H1 (cell line): ENCODE results near the gene PRKCA. TPM values are rescaled to one million over a fixed set of nuclear protein-coding genes. Genes with fewer than 3 reads are reported as not detected.

Experiments used
- CTCF ChIA-PET: fragments of 300-600 bp; sonication (Branson Sonifier 250); formaldehyde crosslinking; loops from one replicate; lab custom pipeline; 2021; ENCODE audit not compliant: partially characterized antibody; lab: Charles Lee
- POLR2A ChIA-PET: fragments of 300-600 bp; sonication (Branson Sonifier 250); formaldehyde crosslinking; loops from one replicate; lab custom pipeline; 2021; ENCODE audit warnings: inconsistent platforms; ENCODE audit not compliant: partially characterized antibody; lab: Charles Lee
- DNase-seq, 2 experiments: peaks; one replicate each; pipeline versions ENCODE4 v3.0.0 to v3.0.0-alpha.2; 2010 to 2022; ENCODE audit warnings: low spot score in 2 of 2, low read depth in 1 of 2, mixed read lengths in 1 of 2
- FAIRE-seq: peaks from 2 replicates; lab custom pipeline; 2011; peaks lifted over from hg19 to GRCh38; lab: Jason Lieb, UNC
- H2AFZ ChIP-seq: 2 replicates; pipeline ENCODE4 v1.8.1; 2012; ENCODE audit warnings: low read length, inconsistent platforms
- H2AK5ac ChIP-seq: 2 replicates; pipeline ENCODE4 v1.6.1; 2013; ENCODE audit warnings: low read depth, low read length
- H2BK120ac ChIP-seq: replicated peaks from 2 replicates; pipeline ENCODE3; 2013; ENCODE audit warnings: low read depth, low read length, inconsistent platforms
- H2BK12ac ChIP-seq: 2 replicates; pipeline ENCODE4 v1.6.1; 2013; ENCODE audit warnings: low read depth, low read length
- H2BK15ac ChIP-seq: 2 replicates; pipeline ENCODE4 v1.6.1; 2013; ENCODE audit warnings: low read length
- H2BK20ac ChIP-seq: 2 replicates; pipeline ENCODE4 v1.6.1; 2013; ENCODE audit warnings: low read length
- H2BK5ac ChIP-seq: 2 replicates; pipeline ENCODE4 v1.6.1; 2013; ENCODE audit warnings: low read depth, low read length
- H3K14ac ChIP-seq: 2 replicates; pipeline ENCODE4 v1.6.1; 2013; ENCODE audit warnings: inconsistent platforms; ENCODE audit not compliant: insufficient read length
- H3K18ac ChIP-seq: 2 replicates; pipeline ENCODE4 v1.6.1; 2013; ENCODE audit warnings: low read length; ENCODE audit errors: extremely low read depth
- H3K23ac ChIP-seq: 2 replicates; pipeline ENCODE4 v1.6.1; 2013; ENCODE audit warnings: inconsistent platforms; ENCODE audit not compliant: insufficient read length
- H3K23me2 ChIP-seq: 2 replicates; pipeline ENCODE4 v1.6.1; 2013; ENCODE audit warnings: low read depth, low read length
- H3K27ac ChIP-seq: 2 replicates; pipeline ENCODE4 v1.6.1; 2011; ENCODE audit warnings: low read depth, low read length, inconsistent platforms
- H3K27me3 ChIP-seq, 4 experiments: replicated peaks in 1 of 4; 1 replicate in 1 of 4; 2 replicates in 3 of 4; pipeline versions ENCODE4 v1.6.1 to v1.8.1; 2011 to 2013; ENCODE audit warnings: low read length in 3 of 4, mild to moderate bottlenecking in 3 of 4, inconsistent platforms in 2 of 4, mixed read lengths in 2 of 4, moderate library complexity in 1 of 4; ENCODE audit not compliant: control insufficient read depth in 3 of 4, insufficient read depth in 3 of 4; ENCODE audit errors: extremely low read depth in 1 of 4
- H3K36me3 ChIP-seq, 4 experiments: 2 replicates each; pipeline versions ENCODE4 v1.6.1 to v1.8.1; 2011 to 2013; ENCODE audit warnings: mild to moderate bottlenecking in 4 of 4, low read length in 3 of 4, moderate library complexity in 2 of 4, control low read depth in 1 of 4, inconsistent platforms in 1 of 4; ENCODE audit not compliant: insufficient read depth in 4 of 4, control insufficient read depth in 2 of 4
- H3K4ac ChIP-seq: replicated peaks from 2 replicates; pipeline ENCODE3; 2013; ENCODE audit warnings: low read length, low read depth, mixed read lengths, inconsistent platforms; ENCODE audit not compliant: insufficient read length
- H3K4me1 ChIP-seq, 4 experiments: replicated peaks in 1 of 4; 1 replicate in 1 of 4; 2 replicates in 3 of 4; pipeline versions ENCODE4 v1.6.1 to v1.8.1; 2011 to 2013; ENCODE audit warnings: low read length in 3 of 4, inconsistent platforms in 2 of 4, mixed read lengths in 1 of 4; ENCODE audit not compliant: insufficient read depth in 4 of 4, control insufficient read depth in 3 of 4
- H3K4me2 ChIP-seq, 2 experiments: 2 replicates each; pipeline versions ENCODE4 v1.6.1 to v1.8.1; 2011 to 2013; ENCODE audit warnings: low read depth in 2 of 2, low read length in 2 of 2, control low read depth in 1 of 2, inconsistent platforms in 1 of 2, mild to moderate bottlenecking in 1 of 2; ENCODE audit not compliant: insufficient read depth in 1 of 2
- H3K4me3 ChIP-seq, 4 experiments: fragments of 200-600, 300-600 bp in 1 of 4; sonication (generic), shearing (Covaris generic), sonication (Bioruptor Twin) in 1 of 4; 2 replicates each; pipeline versions ENCODE4 v1.5.1 to v1.8.1; 2011 to 2016; ENCODE audit warnings: low read length in 4 of 4, low read depth in 3 of 4, control low read depth in 2 of 4, inconsistent platforms in 2 of 4, mild to moderate bottlenecking in 2 of 4, mixed read lengths in 1 of 4, moderate library complexity in 1 of 4; ENCODE audit not compliant: insufficient read depth in 2 of 4; ENCODE audit errors: extremely low read depth in 1 of 4
- H3K56ac ChIP-seq: replicated peaks from 2 replicates; pipeline ENCODE3; 2013; ENCODE audit warnings: low read depth, mild to moderate bottlenecking, mixed read lengths, low read length, inconsistent platforms; ENCODE audit not compliant: insufficient read length
- H3K79me1 ChIP-seq: 2 replicates; pipeline ENCODE4 v1.6.1; 2013; ENCODE audit warnings: low read depth, low read length, control low read depth
- H3K79me2 ChIP-seq, 2 experiments: 2 replicates each; pipeline versions ENCODE4 v1.6.1 to v1.8.1; 2012 to 2013; ENCODE audit warnings: low read length in 2 of 2, mild to moderate bottlenecking in 2 of 2, inconsistent platforms in 1 of 2; ENCODE audit not compliant: insufficient read depth in 2 of 2, control insufficient read depth in 1 of 2
- H3K9ac ChIP-seq, 4 experiments: replicated peaks in 1 of 4; 1 replicate in 1 of 4; 2 replicates in 3 of 4; pipeline versions ENCODE4 v1.6.1 to v1.8.1; 2011 to 2013; ENCODE audit warnings: low read depth in 3 of 4, low read length in 3 of 4, control low read depth in 2 of 4, mild to moderate bottlenecking in 2 of 4, moderate library complexity in 2 of 4, inconsistent platforms in 1 of 4; ENCODE audit errors: extremely low read depth in 1 of 4
- H3K9me3 ChIP-seq, 2 experiments: 2 replicates each; pipeline versions ENCODE4 v1.6.1 to v1.8.1; 2012 to 2013; ENCODE audit warnings: mild to moderate bottlenecking in 2 of 2, moderate library complexity in 2 of 2, control low read depth in 1 of 2, inconsistent platforms in 1 of 2, low read depth in 1 of 2, low read length in 1 of 2, mixed read lengths in 1 of 2; ENCODE audit not compliant: insufficient read depth in 2 of 2
- H4K20me1 ChIP-seq, 2 experiments: replicated peaks in 1 of 2; 2 replicates each; pipeline versions ENCODE3 to v1.8.1; 2011 to 2013; ENCODE audit warnings: inconsistent platforms in 2 of 2, low read length in 2 of 2, mild to moderate bottlenecking in 1 of 2; ENCODE audit not compliant: insufficient read depth in 2 of 2, control insufficient read depth in 1 of 2
- H4K5ac ChIP-seq: 2 replicates; pipeline ENCODE4 v1.6.1; 2013; ENCODE audit warnings: low read length, low read depth, mixed read lengths, inconsistent platforms; ENCODE audit not compliant: insufficient read length
- H4K8ac ChIP-seq: 2 replicates; pipeline ENCODE4 v1.8.0; 2013; ENCODE audit warnings: mild to moderate bottlenecking, moderate library complexity, low read length, inconsistent platforms; ENCODE audit not compliant: insufficient read depth; ENCODE audit errors: extremely low read depth
- H4K91ac ChIP-seq: replicated peaks from 2 replicates; pipeline ENCODE3; 2013; ENCODE audit warnings: low read length, mixed read lengths, inconsistent platforms; ENCODE audit not compliant: insufficient read length
- CEBPB ChIP-seq: IDR thresholded peaks from 2 replicates; pipeline ENCODE4 v1.6.1; 2012; ENCODE audit warnings: low read depth, low read length
- GABPA ChIP-seq: IDR thresholded peaks from 2 replicates; pipeline ENCODE4 v1.6.1; 2011; ENCODE audit warnings: mild to moderate bottlenecking, low read length, moderate library complexity, borderline replicate concordance; ENCODE audit not compliant: insufficient read depth
- RBBP5 ChIP-seq: IDR thresholded peaks from 2 replicates; pipeline ENCODE4 v1.7.1; 2012; ENCODE audit warnings: low read depth, mild to moderate bottlenecking, inconsistent platforms, low read length, moderate library complexity, borderline replicate concordance
- WGBS, 2 experiments: shearing (Covaris generic) in 1 of 2; methylation state at CpG; one replicate each; pipeline versions ENCODE4 v1.1.6 to v1.1.7; 2013 to 2015; ENCODE audit warnings: low lambda C conversion rate in 2 of 2, mixed read lengths in 2 of 2, inconsistent platforms in 1 of 2, low coverage in 1 of 2, missing lambda C conversion rate in 1 of 2; ENCODE audit not compliant: insufficient replicate concordance in 2 of 2, insufficient coverage in 1 of 2, insufficient read length in 1 of 2; ENCODE audit errors: extremely low coverage in 1 of 2, missing lambda C conversion rate in 1 of 2; 5-methylcytosine and 5-hydroxymethylcytosine counted together
- polyA plus RNA-seq, 7 experiments: library from polyadenylated mRNA; depleted of rRNA in 3 of 7; stranded (reverse) in 5 of 7; unstranded in 2 of 7; fragments of >200 nt in 5 of 7; fragments of 200-250 nt in 2 of 7; gene quantifications; 1 replicate in 5 of 7; 2 replicates in 1 of 7; 4 replicates in 1 of 7; pipeline versions ENCODE4 v1.2.1 to v1.2.3, GENCODE V29; 2011 to 2013; ENCODE audit warnings: missing spikeins in 2 of 7, mixed read lengths in 2 of 7
- total RNA-seq: library from RNA; stranded (reverse); fragmentation: NEBNext Ultra II Directional; extraction: Animal tissue kit (Norgen Biotek cat#: 25700); gene quantifications from 2 replicates; pipeline ENCODE4 v1.2.1, GENCODE V29; 2021

The PRKCA gene
- total and polyA plus RNA-seq, 2 of the 8 experiments (the other 6 are each of a cell fraction or from before 2014, with no cell fraction given) = 5.8 to 17.8 TPM

- no peak overlapping the region for H2BK20ac ChIP-seq
- no peak overlapping the region for H3K9ac ChIP-seq
- H3K56ac ChIP-seq = no peak overlapping the region
- no peaks in the 10 kb centered on the region for H3K23me2 ChIP-seq
- no peak overlapping the region for H3K4me3 ChIP-seq
- peaks cover 0 to 3% of the 10 kb centered on the region in 2 experiments; a peak in 2 of 4 replicates for H3K9me3 ChIP-seq
- H3K27me3 ChIP-seq = no peaks in the 10 kb centered on the region
- CTCF ChIA-PET = interaction anchor here (0.8 to 1.3 kb wide), 2 partner anchors 41 to 285 kb away, joined by 3 to 4 read pairs; no protein-coding TSS in a partner anchor
- no peak overlapping the region for H3K27ac ChIP-seq
- FAIRE-seq (no peak), DNase-seq (no peak)
- TF ChIP-seq CEBPB (0 out of 2 replicates have a peak, but pooled peaks have one; percentile 13), RBBP5 (no peak), GABPA (no peak)
- H3K18ac ChIP-seq = no peak overlapping the region
- no peak overlapping the region for H4K5ac ChIP-seq
- H3K79me2 ChIP-seq = no peaks in the 10 kb centered on the region
- H3K14ac ChIP-seq = no peak overlapping the region
- H2BK12ac ChIP-seq = no peak overlapping the region
- no peaks in the 10 kb centered on the region for H3K79me1 ChIP-seq
- H4K8ac ChIP-seq = no peak overlapping the region
- no peaks in the 10 kb centered on the region for H3K36me3 ChIP-seq
- POLR2A ChIA-PET = no interaction called here
- H4K91ac ChIP-seq = no peak overlapping the region
- no peak overlapping the region for H3K4me2 ChIP-seq
- H2BK120ac ChIP-seq = no peak overlapping the region
- no peak overlapping the region for H2AK5ac ChIP-seq
- H3K4me1 ChIP-seq = peaks cover 0 to 3% (median 1%) of the 10 kb centered on the region in 4 experiments; a peak in 1 of 7 replicates
- no peak overlapping the region for H2BK5ac ChIP-seq
- H2AFZ ChIP-seq = no peak overlapping the region
- H3K4ac ChIP-seq = no peak overlapping the region
- H4K20me1 ChIP-seq = no peaks in the 10 kb centered on the region
- WGBS, 2 experiments = 95% methylated on average over 13 of the region's 13 CpGs; no CpG with 5 or more reads in 1 of the 2 experiments
- H3K23ac ChIP-seq = no peak overlapping the region
- H2BK15ac ChIP-seq = no peak overlapping the region
Observed at GRCh38 chr17:66677201-66677981, 375.0 kb downstream of the PRKCA start.
